Measurements from ENCODE around the gene DLGAP1.
"Not testable (repeated sequence)": the region's sequence is repeated elsewhere in the genome, so short reads cannot be mapped to it uniquely, and the experiment has no call there.

DLGAP1 gene

DNA sequence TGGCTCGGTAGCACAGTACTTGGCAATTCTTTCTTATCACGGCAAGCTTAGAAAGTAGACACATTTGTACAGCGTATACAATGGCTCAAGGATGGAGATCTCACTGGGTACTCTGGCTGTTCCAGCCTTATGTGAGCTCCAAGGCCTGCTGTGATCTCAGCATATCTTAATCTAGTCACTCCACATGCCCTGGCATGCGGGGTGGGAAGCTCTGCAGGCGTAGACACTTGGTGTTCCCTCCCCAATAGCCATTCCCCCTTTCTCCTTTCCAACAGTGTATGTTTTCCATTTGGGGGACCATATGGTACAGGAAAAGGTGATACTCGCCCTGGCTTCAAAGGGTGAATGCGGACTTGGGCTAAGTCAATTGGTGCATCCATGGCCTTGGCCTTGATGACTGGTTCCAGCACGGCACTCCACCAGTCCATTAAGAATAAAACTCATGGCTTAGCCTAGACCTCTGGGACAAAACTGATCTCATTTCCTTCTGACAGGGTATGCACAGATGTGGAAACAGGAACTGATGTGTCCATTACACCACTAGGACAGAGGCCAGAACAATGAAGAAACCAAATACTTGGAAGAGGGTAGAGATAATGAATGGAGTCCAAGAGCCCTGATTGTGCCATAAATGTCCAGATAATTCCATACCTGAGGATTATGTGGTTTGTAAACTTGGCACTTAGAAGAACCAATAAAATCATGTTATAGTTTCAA, 976.7 kb downstream of the DLGAP1 start:
- DNase-seq, result no peak

DNA sequence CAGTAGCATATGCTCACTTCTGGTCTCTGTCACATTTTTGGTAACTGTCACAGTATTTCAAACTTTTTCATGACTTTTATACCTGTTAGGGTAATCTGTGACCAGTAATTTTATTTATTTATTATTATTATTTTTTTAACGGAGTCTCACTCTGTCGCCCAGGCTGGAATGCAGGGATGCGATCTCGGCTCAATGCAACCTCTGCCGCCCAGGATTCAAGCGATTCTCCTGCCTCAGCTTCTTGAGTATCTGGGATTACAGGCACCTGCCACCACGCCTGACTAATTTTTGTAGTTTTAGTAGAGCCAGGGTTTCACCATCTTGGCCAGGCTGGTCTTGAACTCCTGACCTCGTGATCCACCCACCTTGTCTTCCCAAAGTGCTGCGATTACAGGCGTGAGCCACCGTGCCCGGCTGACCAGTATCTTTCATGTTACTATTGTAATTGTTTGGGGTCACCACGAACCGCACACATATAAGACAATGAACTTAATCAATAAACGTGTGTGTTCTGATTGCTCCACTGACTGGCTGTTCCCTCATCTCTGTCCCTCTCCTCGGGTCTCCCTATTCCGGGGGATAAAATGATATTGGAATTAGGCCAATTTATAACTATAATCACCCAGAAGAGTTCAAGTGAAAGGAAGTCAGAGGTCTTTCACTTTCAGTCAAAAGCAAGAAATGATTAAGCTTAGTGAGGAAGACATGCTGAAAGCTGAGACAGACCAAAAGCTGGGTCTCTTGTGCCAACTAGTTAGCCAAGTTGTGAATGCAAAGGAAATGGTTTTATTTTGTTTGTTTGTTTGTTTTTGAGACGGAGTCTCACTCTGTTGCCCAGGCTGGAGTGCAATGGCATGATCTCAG, 982.2 kb downstream of the DLGAP1 start:
- DNase-seq, result no peak

DNA sequence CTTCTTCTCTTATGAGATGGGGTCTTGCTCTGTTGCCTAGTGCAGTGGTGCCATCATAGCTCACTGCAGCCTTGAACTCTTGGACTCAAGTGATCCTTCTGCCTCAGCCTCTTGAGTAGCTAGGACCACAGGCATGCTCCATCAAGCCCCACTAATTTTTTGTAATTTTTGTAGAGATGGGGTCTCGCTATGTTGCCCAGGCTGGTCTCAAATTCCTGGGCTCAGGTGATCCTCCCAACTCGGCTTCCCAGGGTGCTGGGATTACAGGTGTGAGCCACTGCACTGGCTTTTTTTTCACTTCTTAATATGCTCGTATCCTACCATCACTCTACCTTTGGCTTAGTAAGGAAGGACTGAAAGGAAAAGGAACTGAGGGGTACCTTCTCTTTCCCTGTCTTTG, 983.0 kb downstream of the DLGAP1 start:
- not testable (repeated sequence) for DNase-seq

DNA sequence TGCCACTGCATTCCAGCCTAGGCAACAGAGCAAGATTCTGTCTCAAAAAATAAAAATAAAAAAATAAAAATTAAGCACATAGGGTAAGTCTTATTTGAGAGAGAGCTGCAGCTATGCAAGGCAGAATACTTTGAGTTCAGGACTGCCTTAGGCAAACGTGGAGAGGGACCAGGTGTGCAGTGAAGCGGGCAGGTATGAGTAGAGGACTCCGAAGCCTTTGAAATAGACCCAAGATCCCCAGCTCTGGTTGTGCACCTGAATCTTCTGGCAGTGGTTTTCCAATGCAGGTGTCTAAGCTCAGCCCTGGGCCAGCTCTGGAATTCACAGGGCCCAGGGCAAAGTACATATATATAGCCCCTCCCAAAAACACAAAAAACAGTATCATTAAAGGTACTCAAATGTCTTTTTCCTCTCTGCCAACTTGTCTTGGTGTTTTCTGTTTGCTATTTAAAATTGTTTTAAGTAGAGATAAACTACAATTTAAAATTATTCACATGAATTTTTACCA, 983.9 kb downstream of the DLGAP1 start:
- no peak for DNase-seq

DNA sequence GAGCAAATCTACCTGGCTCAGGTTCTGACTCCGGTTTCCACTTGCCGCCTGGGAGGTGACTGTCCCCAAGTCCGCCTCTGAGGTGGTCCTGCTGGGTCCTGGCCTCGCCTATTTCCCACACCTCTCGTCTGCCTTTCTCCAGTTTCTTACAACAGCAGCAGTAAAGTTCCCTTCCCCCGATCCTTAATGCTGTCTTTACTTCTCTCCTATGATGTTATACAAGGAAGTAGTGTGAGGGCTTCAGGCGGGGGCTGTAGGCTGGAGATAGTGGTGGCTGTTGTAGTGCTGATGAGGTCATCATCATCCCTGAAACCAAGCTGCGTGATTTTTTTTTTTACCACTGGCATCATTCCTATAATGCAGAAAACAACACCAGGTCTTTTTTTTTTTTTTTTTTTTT, 986.3 kb downstream of the DLGAP1 start:
- DNase-seq, result no peak

DNA sequence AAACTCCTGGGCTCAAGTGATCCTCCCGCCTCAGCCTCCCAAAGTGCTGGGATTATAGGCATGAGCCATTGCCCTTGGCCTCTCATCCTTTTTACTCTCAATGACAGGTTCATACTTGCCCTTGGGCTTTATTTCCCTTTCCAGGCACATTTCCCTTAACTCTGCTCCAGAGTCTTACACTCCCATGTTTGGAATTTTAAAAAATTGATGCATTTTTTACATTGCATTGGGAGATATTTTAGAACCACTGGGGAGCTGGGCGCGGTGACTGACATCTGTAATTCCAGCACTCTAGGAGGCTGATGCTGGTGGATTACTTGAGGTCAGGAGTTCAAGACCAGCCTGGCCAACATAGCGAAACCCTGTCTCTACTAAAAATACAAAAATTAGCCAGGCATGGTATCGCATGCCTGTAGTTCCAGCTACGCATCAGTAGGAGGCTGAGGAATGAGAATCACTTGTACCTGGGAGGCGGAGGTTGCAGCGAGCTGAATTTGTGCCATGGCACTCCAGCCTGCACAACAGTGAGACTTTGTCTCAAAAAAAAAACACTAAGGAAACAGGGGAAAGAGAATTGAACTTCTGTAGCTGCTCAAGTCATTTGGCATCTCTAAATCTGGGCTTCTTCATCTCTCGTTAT, 986.9 kb downstream of the DLGAP1 start:
- DNase-seq, result no peak

DNA sequence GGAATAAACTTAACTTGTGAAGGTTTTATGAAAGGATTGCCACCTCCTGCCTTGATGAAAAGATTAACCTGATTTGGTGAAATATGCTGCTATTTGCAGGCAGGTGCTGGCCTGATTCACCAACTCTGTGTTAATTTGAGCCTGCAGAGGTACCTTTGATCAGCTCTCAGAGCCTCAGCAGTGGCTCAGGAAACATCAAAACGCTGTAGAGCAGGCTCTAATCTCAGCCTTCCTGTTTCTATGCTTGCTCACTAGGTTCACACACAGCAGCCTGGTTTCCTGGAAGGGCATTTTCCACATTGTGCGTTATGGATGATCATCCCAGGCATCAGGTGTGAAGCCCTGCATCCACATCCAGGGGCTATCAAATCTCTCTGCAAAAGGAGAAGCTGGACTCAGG, 988.2 kb downstream of the DLGAP1 start:
- DNase-seq, result no peak

DNA sequence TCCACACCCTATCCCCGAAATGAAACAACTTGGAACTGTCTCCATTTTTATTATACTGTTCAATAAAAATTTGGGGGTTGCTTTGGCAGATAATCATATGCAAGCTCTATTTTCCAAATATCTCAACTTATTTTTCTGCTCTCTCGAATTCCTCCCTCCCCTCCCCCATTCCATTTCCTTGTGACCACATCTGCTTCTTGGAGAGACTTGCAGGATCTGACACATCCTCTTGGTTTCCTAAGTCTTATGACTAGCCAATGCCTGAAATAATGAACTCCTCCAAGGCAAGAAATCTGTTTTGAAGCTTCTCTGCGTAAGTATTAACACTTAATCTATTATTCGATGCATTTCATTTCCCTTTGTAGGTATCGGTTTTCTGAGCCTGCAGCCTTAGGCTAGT, 989.1 kb downstream of the DLGAP1 start:
- DNase-seq, result no peak

DNA sequence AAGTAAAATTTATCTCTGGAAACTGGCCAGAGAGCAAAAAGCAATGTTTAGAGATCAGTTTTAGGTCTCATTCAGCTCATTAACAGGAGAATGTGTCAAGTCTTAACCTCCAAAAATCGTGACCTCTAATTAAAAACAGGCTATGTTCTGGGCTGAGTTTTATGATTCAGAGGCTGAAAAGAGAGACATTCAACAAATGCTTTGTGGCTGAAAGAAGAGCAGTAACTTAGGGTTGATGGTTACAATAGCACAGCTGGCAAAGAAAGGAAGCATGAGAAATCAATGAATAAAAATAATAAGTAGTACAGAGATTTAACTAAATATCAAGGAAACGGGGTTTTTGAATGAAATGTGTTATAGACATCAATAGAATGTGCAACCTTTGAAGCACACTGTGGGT, 992.1 kb downstream of the DLGAP1 start:
- DNase-seq, result no peak

DNA sequence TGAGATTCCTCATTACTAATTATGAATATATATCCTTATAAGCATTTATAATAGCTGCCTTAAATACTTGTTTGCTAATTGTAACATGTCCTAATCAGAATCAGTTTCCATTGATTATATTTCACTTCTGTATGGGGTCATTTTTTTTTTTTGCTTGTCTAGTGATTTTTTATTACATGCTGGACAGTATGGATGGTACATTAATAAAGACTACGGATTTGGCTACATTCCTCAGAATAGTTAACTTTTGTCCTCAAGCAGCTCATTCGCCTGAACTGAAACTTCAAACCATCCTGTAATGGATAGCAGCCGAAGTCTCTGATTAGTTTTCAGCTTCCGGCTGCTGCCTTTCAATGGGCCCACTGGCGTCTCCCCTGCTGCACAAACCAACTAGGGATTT, 993.4 kb downstream of the DLGAP1 start:
- no peak for DNase-seq

DNA sequence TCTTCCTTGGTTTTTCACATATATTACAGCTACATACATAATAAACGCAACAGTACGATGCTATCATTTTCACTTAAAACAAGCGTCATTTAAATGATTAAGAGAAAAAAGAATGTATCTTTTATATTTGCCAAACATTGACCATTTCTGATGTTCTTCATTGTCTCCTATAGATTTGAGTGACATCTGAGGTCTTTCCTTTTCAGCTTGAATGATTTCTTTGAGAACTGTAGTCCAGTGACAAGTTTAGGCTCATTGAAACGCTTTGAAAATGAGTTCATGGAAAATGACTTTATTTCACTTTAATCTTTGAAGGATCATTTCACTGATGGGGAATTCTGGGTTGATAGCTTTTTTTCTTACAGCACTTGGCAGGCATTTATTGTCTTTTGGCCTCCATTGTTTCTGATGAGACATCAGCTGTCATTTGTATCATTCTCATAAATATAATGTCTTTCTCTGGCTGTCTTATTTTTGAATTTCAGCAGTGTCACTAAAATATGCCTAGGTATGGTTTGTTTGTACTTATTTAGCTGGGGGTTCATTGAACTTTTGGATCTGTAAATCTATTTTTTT, 994.2 kb downstream of the DLGAP1 start:
- no peak for DNase-seq

DNA sequence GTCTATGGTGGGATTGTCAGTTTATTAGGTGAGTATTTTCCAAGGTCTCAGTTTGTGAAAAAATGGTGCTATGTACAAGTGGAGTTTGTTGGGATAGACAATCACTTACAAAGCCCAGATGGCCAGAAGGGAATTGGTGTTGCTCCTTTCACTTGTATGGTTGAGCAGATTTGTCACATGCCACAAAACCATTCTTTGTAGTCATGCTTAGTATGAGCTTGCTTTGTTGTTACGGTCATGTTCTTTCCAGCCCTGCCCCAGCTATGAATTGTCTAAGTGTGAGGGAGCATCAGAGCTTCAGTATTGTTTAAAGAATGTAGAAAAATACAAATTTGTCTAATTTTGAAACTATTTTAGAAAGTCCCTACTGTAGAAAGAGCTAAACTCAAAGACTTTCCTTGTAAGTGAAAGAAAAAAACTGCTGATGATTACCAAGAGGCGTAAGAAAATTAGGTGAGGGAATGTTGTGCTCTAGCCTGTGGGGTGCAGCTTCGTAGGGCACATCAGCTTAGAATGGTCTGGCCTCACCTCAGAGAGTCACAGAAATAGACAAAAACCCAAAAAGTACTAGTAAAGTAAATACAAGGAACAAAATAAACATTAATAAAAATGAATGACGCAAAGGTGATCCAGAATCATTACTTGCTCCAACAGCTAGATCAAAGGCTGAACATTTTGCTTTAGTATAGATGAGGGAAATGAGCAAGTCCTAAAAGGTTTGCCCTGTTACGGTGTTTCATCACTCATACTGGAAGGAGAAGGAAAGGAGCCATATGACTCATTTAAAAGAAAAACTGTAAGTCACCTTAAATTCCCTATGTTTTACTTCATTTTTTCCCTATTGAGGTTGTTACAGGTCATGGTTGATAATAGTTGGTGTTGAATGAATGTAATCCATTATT, 995.9 kb downstream of the DLGAP1 start:
- DNase-seq, result no peak

DNA sequence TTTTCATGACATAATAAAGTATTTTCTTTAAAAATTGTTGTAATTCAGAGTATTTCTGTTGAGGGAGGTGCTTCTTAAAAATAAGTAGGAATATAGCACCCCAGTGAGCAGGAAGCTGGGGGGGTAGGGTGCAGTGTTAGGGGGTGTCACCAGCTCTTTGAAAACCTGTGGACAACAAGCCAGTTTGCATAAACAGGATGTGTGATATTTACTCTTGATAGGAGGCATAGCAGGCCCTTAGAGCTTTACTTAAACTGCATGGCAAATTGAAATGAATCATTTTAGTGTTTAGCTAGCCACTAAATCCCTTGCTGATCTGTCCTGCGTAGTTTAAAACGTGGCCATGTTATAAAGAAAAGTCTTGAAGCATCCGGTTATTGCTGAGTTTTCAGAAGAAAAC, 996.7 kb downstream of the DLGAP1 start:
- no peak for DNase-seq

DNA sequence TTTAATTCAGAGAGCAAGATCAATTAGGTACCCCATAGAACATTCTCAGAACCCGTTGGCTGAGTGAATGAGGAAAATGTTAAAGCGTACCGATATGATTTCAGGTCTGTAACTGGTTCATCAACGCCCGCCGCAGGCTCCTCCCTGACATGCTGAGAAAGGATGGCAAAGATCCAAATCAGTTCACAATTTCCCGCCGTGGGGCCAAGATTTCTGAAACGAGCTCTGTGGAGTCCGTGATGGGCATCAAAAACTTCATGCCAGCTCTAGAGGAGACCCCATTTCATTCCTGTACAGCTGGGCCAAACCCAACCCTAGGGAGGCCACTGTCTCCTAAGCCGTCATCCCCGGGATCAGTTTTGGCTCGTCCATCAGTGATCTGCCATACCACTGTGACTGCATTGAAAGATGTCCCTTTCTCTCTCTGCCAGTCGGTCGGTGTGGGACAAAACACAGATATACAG, 997.8 kb downstream of the DLGAP1 start:
- DNase-seq, result no peak

DNA sequence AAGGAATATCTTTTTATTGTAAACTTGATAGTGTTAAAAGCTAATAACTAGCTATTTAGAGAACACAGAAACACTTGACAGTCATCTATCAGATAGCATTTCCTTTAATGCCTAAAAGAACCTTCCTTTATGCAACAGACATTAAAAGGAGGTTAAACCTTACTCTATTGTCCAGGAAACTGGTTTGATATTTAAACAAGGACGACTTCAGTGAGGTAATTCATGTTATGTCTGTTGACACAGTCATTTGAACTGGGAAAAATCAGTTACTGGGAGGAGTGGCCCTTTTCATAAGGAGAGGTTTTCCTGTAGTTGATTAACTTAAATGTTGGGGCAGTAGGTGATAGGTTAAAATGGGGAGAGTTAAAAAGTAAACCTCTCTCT, 998.4 kb downstream of the DLGAP1 start:
- no peak for DNase-seq

DNA sequence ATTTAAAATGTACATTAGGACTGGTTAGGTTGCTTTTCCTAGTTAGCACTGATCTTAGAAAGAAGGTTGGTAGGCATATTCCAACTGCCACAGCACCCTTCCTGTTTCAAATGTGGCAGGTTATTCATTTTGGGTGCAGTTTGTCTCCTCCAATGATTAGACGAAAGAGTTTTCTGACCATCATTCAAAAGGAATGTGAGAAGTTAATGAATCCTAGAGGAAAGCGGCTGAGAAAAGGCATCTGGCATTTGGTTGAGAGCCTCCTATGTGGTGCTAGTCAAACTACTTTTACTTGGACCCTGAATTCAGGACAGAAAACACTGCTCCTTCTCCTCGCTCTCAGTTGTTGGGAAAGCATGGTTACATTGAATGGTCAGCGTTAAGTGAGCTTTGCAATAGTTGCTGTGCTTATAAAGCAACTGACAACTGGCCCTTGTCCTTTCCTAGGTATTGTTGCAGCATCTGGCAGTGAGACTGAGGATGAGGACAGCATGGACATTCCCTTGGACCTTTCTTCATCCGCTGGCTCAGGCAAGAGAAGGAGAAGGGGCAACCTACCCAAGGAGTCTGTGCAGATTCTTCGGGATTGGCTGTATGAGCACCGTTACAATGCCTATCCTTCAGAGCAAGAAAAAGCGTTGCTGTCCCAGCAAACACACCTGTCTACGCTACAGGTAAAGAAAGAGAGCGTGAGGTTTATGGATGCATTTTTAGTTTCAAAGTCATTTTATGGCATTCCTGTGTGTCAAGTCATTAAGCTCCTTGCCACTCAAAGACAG, 999.0 kb downstream of the DLGAP1 start:
- no peak for DNase-seq

DNA sequence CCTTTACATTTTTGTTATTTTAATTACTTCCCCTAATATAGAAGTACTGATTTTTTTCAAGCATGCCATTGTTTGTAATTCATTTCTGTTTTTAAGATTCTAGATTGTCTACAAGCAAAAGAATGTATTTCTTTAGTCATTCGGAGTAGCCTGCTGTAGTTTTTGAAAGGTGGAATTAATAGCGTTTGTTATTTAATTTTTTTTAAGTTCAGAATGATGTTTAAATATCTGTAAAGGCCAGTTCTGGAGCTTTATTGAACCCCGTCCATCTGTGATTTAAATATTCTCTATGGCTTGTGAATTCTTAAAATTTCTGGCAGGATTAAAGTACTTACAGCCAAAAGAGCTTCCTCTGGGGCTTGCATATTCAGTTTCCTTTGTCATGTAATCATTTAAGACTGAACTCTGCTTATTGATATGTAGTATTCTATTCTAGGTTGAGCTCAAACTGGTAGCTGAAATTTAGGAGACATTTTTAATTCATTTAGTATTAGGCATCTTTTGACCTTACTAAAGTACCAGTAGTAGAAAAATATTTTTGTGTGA, 999.9 kb downstream of the DLGAP1 start:
- no peak for DNase-seq

DNA sequence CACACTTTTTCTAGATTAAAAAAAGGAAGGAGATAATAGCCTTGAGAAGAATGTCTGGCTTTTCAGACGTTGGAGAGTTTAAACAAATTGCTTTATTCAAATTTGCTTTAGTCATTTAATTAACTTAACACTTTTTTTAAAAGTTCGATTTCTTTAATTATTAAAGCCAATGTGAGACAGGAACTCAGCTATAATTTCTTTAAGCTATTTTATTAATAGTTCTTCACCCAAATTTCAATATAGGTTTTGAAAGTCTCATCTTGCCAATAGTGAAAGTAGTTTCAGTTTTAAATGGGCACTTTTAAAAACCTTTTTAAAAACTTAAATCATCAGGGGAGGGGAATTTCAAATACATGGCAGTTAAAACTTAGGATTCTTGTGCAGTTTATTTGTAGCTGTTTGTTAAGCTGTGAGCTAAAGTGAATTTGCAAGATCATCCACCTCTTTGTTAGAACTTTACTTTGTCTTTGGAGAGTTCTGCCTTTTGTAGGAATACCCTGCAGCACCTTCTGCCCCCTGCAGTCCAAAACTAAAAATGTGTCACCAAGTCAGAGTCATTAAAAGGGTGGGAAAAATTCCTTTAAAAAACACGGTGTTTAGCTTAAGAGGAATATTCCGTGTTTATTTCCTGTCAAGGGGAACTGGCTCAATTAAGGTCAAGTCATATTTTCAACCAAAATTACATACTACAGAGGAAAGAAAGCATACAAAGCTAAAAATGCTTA, 1000.6 kb downstream of the DLGAP1 start:
- no peak for DNase-seq

DNA sequence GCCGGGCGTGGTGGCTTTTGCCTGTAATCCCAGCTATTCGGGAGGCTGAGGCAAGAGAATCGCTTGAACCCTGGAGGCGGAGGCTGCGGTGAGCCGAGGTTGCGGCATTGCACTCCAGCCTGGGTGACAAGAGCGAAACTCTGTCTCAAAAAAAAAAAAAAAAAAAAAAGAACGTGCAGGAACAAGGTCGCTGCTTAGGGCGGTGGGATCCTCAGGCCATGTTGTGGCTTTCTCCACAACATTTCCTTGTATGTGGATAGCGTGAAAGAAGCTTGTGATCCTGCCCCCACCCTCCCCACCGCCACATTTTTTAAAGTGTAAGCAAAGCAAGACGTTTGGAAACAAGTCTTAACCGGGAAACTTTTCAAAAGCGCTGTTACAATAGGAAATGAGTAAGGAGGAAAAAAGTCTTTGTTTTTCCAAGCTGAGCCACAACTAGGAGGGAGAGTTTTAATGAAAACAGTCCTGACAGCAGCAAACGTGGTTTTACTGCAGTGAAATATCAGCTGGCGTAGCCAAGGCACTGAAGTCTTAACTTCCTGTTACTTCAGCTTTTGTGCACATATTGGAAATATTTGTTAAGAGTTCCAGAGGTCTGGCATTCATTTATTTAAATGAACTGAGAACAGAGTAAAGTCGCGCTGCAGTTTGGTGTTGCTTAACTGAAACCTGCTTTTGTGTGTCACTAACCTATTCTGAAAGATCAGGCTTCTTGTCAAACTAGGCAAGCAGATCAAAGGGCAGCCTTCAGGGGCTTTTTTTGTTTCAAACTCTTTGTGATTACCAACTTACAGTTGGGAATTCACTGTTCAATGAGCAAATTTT, 1001.4 kb downstream of the DLGAP1 start:
- DNase-seq, result no peak
